WTC11 (cell line): ENCODE results near the gene SPATA25. TPM values are rescaled to one million over a fixed set of nuclear protein-coding genes. Genes with fewer than 3 reads are reported as not detected.

Experiments
- ATAC-seq: fragments of 200-7000 bp; cut with Tn5 transposase; 2 replicates; pipeline ENCODE4 v1.10.0; 2021; ENCODE audit warnings: mild to moderate bottlenecking, moderate library complexity
- CTCF ChIA-PET: fragments of 300-600 bp; sonication (Branson Sonifier 250); formaldehyde crosslinking; loops from one replicate; lab custom pipeline; 2021; ENCODE audit warnings: antibody characterized with exemption; lab: Charles Lee
- POLR2A ChIA-PET: fragments of 350-600 bp; sonication (Branson Sonifier 250); formaldehyde crosslinking; loops from one replicate; lab custom pipeline; 2021; ENCODE audit warnings: antibody characterized with exemption; lab: Charles Lee
- DNase-seq: peaks from one replicate; pipeline ENCODE4 v3.0.0; 2021; ENCODE audit warnings: low spot score
- H3K27ac Mint-ChIP-seq: 2 replicates; pipeline ENCODE4 v1.8.0; 2021; ENCODE audit warnings: mixed read lengths
- H3K27me3 Mint-ChIP-seq: 2 replicates; pipeline ENCODE4 v1.8.0; 2021; ENCODE audit warnings: low read depth, mild to moderate bottlenecking, moderate library complexity, mixed read lengths
- H3K36me3 Mint-ChIP-seq: 2 replicates; pipeline ENCODE4 v1.8.0; 2021; ENCODE audit warnings: mixed read lengths
- H3K4me1 Mint-ChIP-seq: 2 replicates; pipeline ENCODE4 v1.8.0; 2022; ENCODE audit warnings: mixed read lengths
- H3K4me3 Mint-ChIP-seq: 2 replicates; pipeline ENCODE4 v1.8.0; 2021; ENCODE audit warnings: mild to moderate bottlenecking, moderate library complexity, mixed read lengths
- H3K9me3 Mint-ChIP-seq: 2 replicates; pipeline ENCODE4 v1.8.0; 2021; ENCODE audit warnings: mixed read lengths
- ATF2 ChIP-seq: sonication (generic); formaldehyde crosslinking; IDR thresholded peaks from 2 replicates; pipeline ENCODE4 v1.8.1; 2022; ENCODE audit warnings: low read depth, missing genetic modification reagents, borderline replicate concordance
- CBFB ChIP-seq: sonication (generic); formaldehyde crosslinking; IDR thresholded peaks from 2 replicates; pipeline ENCODE4 v1.8.1; 2022; ENCODE audit warnings: mild to moderate bottlenecking, low read depth, missing genetic modification reagents
- E2F5 ChIP-seq: sonication (generic); formaldehyde crosslinking; IDR thresholded peaks from 2 replicates; pipeline ENCODE4 v1.8.1; 2022; ENCODE audit warnings: mild to moderate bottlenecking, moderate library complexity, missing genetic modification reagents
- ETV6 ChIP-seq: sonication (generic); formaldehyde crosslinking; IDR thresholded peaks from 2 replicates; pipeline ENCODE4 v1.8.1; 2022; ENCODE audit warnings: mild to moderate bottlenecking, missing genetic modification reagents
- GABPB1 ChIP-seq: sonication (generic); formaldehyde crosslinking; IDR thresholded peaks from 2 replicates; pipeline ENCODE4 v1.8.1; 2023; ENCODE audit warnings: mild to moderate bottlenecking, missing genetic modification reagents
- GRHL2 ChIP-seq: fragments of 250-450 bp; sonication (Bioruptor Pico); IDR thresholded peaks from 2 replicates; pipeline ENCODE4 v1.8.0; 2022; ENCODE audit warnings: mild to moderate bottlenecking, moderate library complexity; ENCODE audit not compliant: insufficient replicate concordance, severe bottlenecking
- KAT7 ChIP-seq: sonication (generic); formaldehyde crosslinking; IDR thresholded peaks from 2 replicates; pipeline ENCODE4 v1.8.1; 2023; ENCODE audit warnings: missing genetic modification reagents, mild to moderate bottlenecking, borderline replicate concordance
- NFATC4 ChIP-seq: fragments of 250-450 bp; sonication (Bioruptor Pico); IDR thresholded peaks from 2 replicates; pipeline ENCODE4 v1.9.0; 2021; ENCODE audit warnings: mild to moderate bottlenecking
- NFYB ChIP-seq: sonication (generic); formaldehyde crosslinking; conservative IDR thresholded peaks from 2 replicates; pipeline ENCODE4 v1.8.0; 2022; ENCODE audit warnings: low read depth, missing genetic modification reagents
- NR3C1 ChIP-seq: sonication (generic); formaldehyde crosslinking; conservative IDR thresholded peaks from 2 replicates; pipeline ENCODE4 v1.8.1; 2023; ENCODE audit warnings: low read depth, mild to moderate bottlenecking, missing genetic modification reagents
- RELA ChIP-seq: sonication (generic); formaldehyde crosslinking; IDR thresholded peaks from 2 replicates; pipeline ENCODE4 v1.8.1; 2022; ENCODE audit warnings: missing genetic modification reagents, mild to moderate bottlenecking, borderline replicate concordance
- RORB ChIP-seq: fragments of 250-450 bp; sonication (Bioruptor Pico); IDR thresholded peaks from 2 replicates; pipeline ENCODE4 v1.9.0; 2021; ENCODE audit warnings: mild to moderate bottlenecking
- SMAD4 ChIP-seq: sonication (generic); formaldehyde crosslinking; IDR thresholded peaks from 2 replicates; pipeline ENCODE4 v1.8.0; 2022; ENCODE audit warnings: mild to moderate bottlenecking, missing genetic modification reagents
- ZNF671 ChIP-seq: fragments of 250-450 bp; sonication (Bioruptor Pico); IDR thresholded peaks from 2 replicates; pipeline ENCODE4 v1.8.0; 2021; ENCODE audit warnings: mild to moderate bottlenecking
- total RNA-seq: library from RNA; stranded (reverse); gene quantifications from 3 replicates; pipeline ENCODE4 v1.2.3, GENCODE V29; 2021
- TF ChIP-seq, protein P1 (sequence below): sonication (generic); formaldehyde crosslinking; conservative IDR thresholded peaks from 2 replicates; pipeline ENCODE4 v1.8.1; 2023; ENCODE audit warnings: mild to moderate bottlenecking, low read depth, missing genetic modification reagents, moderate library complexity
- TF ChIP-seq, protein P2 (sequence below): fragments of 250-450 bp; sonication (Bioruptor Pico); IDR thresholded peaks from 2 replicates; pipeline ENCODE4 v2.1.2; 2022; ENCODE audit warnings: mild to moderate bottlenecking, moderate library complexity
- TF ChIP-seq, protein P3 (sequence below): sonication (generic); formaldehyde crosslinking; IDR thresholded peaks from 2 replicates; pipeline ENCODE4 v1.8.0; 2022; ENCODE audit warnings: mild to moderate bottlenecking, missing genetic modification reagents
- TF ChIP-seq, protein P4 (sequence below): sonication (generic); formaldehyde crosslinking; IDR thresholded peaks from 2 replicates; pipeline ENCODE4 v1.8.1; 2023; ENCODE audit warnings: mild to moderate bottlenecking, missing genetic modification reagents
- TF ChIP-seq, protein P5 (sequence below): sonication (generic); formaldehyde crosslinking; IDR thresholded peaks from 2 replicates; pipeline ENCODE4 v1.8.0; 2022; ENCODE audit warnings: mild to moderate bottlenecking, missing genetic modification reagents

SPATA25 gene
- total RNA-seq, 1 experiment from 2014 or later, result 3.7 TPM

DNA sequence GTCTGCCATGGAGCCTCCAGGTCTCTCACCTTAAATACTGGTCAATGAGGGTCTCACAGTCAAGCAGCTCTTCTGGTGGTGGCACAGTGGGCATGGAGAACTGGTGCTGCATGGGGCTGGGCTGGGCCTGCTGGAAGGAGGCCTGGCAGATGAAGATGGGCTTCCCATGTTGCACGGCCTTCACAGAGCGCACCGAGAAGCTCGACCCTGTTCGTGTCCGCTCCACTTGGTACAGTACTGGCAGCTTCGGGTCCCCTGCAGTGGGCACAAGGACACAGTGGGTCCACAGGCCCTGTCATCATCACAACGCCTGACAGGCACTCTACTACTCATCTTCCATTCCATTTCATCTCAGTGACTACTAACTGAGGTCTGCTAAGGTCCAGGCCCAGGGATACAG lies 39.0 kb downstream of the SPATA25 start:
- TF ChIP-seq GRHL2, result no peak
- TF ChIP-seq KAT7 (CRISPR knock-in tag), result no peak
- TF ChIP-seq NFATC4, result no peak
- TF ChIP-seq ETV6 (CRISPR knock-in tag), result no peak
- TF ChIP-seq, protein P1, sequence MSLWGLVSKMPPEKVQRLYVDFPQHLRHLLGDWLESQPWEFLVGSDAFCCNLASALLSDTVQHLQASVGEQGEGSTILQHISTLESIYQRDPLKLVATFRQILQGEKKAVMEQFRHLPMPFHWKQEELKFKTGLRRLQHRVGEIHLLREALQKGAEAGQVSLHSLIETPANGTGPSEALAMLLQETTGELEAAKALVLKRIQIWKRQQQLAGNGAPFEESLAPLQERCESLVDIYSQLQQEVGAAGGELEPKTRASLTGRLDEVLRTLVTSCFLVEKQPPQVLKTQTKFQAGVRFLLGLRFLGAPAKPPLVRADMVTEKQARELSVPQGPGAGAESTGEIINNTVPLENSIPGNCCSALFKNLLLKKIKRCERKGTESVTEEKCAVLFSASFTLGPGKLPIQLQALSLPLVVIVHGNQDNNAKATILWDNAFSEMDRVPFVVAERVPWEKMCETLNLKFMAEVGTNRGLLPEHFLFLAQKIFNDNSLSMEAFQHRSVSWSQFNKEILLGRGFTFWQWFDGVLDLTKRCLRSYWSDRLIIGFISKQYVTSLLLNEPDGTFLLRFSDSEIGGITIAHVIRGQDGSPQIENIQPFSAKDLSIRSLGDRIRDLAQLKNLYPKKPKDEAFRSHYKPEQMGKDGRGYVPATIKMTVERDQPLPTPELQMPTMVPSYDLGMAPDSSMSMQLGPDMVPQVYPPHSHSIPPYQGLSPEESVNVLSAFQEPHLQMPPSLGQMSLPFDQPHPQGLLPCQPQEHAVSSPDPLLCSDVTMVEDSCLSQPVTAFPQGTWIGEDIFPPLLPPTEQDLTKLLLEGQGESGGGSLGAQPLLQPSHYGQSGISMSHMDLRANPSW (CRISPR knock-in tag), result no peak
- no peak for TF ChIP-seq NR3C1
- TF ChIP-seq RORB (CRISPR knock-in tag), result no peak
- no peak for TF ChIP-seq ATF2 (CRISPR knock-in tag)
- TF ChIP-seq CBFB (CRISPR knock-in tag), result no peak
- TF ChIP-seq, protein P2, sequence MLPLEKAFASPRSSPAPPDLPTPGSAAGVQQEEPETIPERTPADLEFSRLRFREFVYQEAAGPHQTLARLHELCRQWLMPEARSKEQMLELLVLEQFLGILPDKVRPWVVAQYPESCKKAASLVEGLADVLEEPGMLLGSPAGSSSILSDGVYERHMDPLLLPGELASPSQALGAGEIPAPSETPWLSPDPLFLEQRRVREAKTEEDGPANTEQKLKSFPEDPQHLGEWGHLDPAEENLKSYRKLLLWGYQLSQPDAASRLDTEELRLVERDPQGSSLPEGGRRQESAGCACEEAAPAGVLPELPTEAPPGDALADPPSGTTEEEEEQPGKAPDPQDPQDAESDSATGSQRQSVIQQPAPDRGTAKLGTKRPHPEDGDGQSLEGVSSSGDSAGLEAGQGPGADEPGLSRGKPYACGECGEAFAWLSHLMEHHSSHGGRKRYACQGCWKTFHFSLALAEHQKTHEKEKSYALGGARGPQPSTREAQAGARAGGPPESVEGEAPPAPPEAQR (CRISPR knock-in tag), result no peak
- no peak for TF ChIP-seq SMAD4 (CRISPR knock-in tag)
- TF ChIP-seq, protein P3, sequence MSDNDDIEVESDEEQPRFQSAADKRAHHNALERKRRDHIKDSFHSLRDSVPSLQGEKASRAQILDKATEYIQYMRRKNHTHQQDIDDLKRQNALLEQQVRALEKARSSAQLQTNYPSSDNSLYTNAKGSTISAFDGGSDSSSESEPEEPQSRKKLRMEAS (CRISPR knock-in tag), result no peak
- no peak for ATAC-seq
- ChIA-PET CTCF (interaction anchor here (2.0 kb wide), 1 partner anchor 41 kb away, joined by 4 read pairs; no protein-coding TSS in a partner anchor), POLR2A (no interaction called here)
- H3K4me3 Mint-ChIP-seq, result no peak overlapping the region
- H3K4me1 Mint-ChIP-seq, result peaks cover 22% of the 10 kb centered on the region
- peaks cover 34% of the 10 kb centered on the region for H3K36me3 Mint-ChIP-seq
- H3K27me3 Mint-ChIP-seq, result no peaks in the 10 kb centered on the region
- H3K27ac Mint-ChIP-seq, result peak overlapping the region; percentile 69; the same call in 1 of the 2 replicates
- no peak for DNase-seq
- H3K9me3 Mint-ChIP-seq, result no peaks in the 10 kb centered on the region

- no peaks in the 10 kb centered on the region for H3K4me1 Mint-ChIP-seq
- CTCF ChIA-PET, result interaction anchor here (1.0 kb wide), 1 partner anchor 21 kb away, joined by 3 read pairs; no protein-coding TSS in a partner anchor
- H3K27ac Mint-ChIP-seq, result no peak overlapping the region
- ATAC-seq (peak; percentile 27; the same call in 1 of the 2 replicates), DNase-seq (no peak)
- H3K9me3 Mint-ChIP-seq, result no peaks in the 10 kb centered on the region
- H3K36me3 Mint-ChIP-seq, result peaks cover 38% of the 10 kb centered on the region
- H3K27me3 Mint-ChIP-seq, result no peaks in the 10 kb centered on the region
- POLR2A ChIA-PET, result interaction anchor here (0.6 kb wide), 1 partner anchor 45 kb away, joined by 4 read pairs; no protein-coding TSS in a partner anchor
- H3K4me3 Mint-ChIP-seq, result no peak overlapping the region
- no peak for TF ChIP-seq ZNF671 (CRISPR knock-in tag)
- TF ChIP-seq CBFB (CRISPR knock-in tag), result no peak
- TF ChIP-seq, protein P1 (CRISPR knock-in tag), result no peak
- TF ChIP-seq SMAD4 (CRISPR knock-in tag), result no peak
- TF ChIP-seq NFYB (CRISPR knock-in tag), result no peak
- TF ChIP-seq GABPB1 (CRISPR knock-in tag), result no peak
- no peak for TF ChIP-seq RELA (CRISPR knock-in tag)
- TF ChIP-seq, protein P4, sequence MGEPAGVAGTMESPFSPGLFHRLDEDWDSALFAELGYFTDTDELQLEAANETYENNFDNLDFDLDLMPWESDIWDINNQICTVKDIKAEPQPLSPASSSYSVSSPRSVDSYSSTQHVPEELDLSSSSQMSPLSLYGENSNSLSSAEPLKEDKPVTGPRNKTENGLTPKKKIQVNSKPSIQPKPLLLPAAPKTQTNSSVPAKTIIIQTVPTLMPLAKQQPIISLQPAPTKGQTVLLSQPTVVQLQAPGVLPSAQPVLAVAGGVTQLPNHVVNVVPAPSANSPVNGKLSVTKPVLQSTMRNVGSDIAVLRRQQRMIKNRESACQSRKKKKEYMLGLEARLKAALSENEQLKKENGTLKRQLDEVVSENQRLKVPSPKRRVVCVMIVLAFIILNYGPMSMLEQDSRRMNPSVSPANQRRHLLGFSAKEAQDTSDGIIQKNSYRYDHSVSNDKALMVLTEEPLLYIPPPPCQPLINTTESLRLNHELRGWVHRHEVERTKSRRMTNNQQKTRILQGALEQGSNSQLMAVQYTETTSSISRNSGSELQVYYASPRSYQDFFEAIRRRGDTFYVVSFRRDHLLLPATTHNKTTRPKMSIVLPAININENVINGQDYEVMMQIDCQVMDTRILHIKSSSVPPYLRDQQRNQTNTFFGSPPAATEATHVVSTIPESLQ (CRISPR knock-in tag), result no peak
- TF ChIP-seq ATF2 (CRISPR knock-in tag), result no peak
- no peak for TF ChIP-seq E2F5 (CRISPR knock-in tag)
- TF ChIP-seq, protein P5, sequence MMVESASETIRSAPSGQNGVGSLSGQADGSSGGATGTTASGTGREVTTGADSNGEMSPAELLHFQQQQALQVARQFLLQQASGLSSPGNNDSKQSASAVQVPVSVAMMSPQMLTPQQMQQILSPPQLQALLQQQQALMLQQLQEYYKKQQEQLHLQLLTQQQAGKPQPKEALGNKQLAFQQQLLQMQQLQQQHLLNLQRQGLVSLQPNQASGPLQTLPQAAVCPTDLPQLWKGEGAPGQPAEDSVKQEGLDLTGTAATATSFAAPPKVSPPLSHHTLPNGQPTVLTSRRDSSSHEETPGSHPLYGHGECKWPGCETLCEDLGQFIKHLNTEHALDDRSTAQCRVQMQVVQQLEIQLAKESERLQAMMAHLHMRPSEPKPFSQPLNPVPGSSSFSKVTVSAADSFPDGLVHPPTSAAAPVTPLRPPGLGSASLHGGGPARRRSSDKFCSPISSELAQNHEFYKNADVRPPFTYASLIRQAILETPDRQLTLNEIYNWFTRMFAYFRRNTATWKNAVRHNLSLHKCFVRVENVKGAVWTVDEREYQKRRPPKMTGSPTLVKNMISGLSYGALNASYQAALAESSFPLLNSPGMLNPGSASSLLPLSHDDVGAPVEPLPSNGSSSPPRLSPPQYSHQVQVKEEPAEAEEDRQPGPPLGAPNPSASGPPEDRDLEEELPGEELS (CRISPR knock-in tag), result no peak
These were observed 42.0 kb downstream of the SPATA25 start for GRCh38 chr20:45845452-45845851.
